ENCODE measurements around the gene SMIM9. TPM values are rescaled to one million over a fixed set of nuclear protein-coding genes. Genes with fewer than 3 reads are reported as not detected.

SMIM9 gene
- polyA plus RNA-seq, 3 donors = not detected

- H3K9ac ChIP-seq (ENCODE audit: insufficient read depth, low read length, poor library complexity, severe bottlenecking) = no peak overlapping the region
- H3K4me2 ChIP-seq (replicated peaks; ENCODE audit: extremely low read depth, low read length, poor library complexity, severe bottlenecking) = no peak overlapping the region
- intact Hi-C loops (cut with micrococcal nuclease) = loop anchor here (10.0 kb wide), 2 partner anchors 49 to 59 kb away; no protein-coding TSS in a partner anchor
- no peak for TF ChIP-seq CTCF (IDR thresholded peaks at IDR 0.05)
- no peak overlapping the region for H3K4me3 Mint-ChIP-seq
- peaks cover 0 to 6% (median 0%) of the 10 kb centered on the region in 3 donors for H3K27me3 Mint-ChIP-seq (ENCODE audit: low read depth in 3 of 3)
- H3K27ac Mint-ChIP-seq = no peak overlapping the region
- no peaks in the 10 kb centered on the region for H3K36me3 ChIP-seq (replicated peaks in 1 of 2; ENCODE audit: control insufficient read depth in 1 of 2, insufficient read depth in 2 of 2, low read length in 2 of 2)
- H3K4me3 ChIP-seq (replicated peaks in 1 of 3; ENCODE audit: low read depth in 2 of 3, low read length in 3 of 3) = no peak overlapping the region
- peaks cover 0 to 3% of the 10 kb centered on the region in 2 donors for H3K4me1 ChIP-seq (ENCODE audit: control insufficient read depth in 1 of 2, insufficient read depth in 2 of 2, low read length in 2 of 2)
- no peaks in the 10 kb centered on the region for H3K9me3 ChIP-seq (replicated peaks in 1 of 2; ENCODE audit: control insufficient read depth in 1 of 2, insufficient read depth in 1 of 2, low read length in 2 of 2)
- no peaks in the 10 kb centered on the region for H4K20me1 ChIP-seq (ENCODE audit: insufficient read depth, low read length)
- H3K27me3 ChIP-seq (ENCODE audit: control insufficient read depth in 2 of 2, insufficient read depth in 2 of 2, low read length in 2 of 2) = no peaks in the 10 kb centered on the region
- H3K27ac ChIP-seq (ENCODE audit: low read depth in 1 of 2, low read length in 2 of 2) = no peak overlapping the region
- H3K4me1 Mint-ChIP-seq = peaks cover 12% of the 10 kb centered on the region
- no peak for DNase-seq
- no CpG with 5 or more reads among the region's 3 CpGs for WGBS (ENCODE audit: insufficient coverage)
- no peaks in the 10 kb centered on the region for H3K36me3 Mint-ChIP-seq
- no peak overlapping the region for H2AFZ ChIP-seq (ENCODE audit: insufficient read depth, low read depth, low read length, poor library complexity, severe bottlenecking)
- H3K79me2 ChIP-seq (ENCODE audit: insufficient read depth, low read length) = no peaks in the 10 kb centered on the region
- H3K9me3 Mint-ChIP-seq = no peaks in the 10 kb centered on the region
These were observed 652 bp downstream of the SMIM9 start for GRCh38 chrX:154833746-154834274.

GRCh38 chrX:154829926-154830442 lies 4.5 kb downstream of the SMIM9 start:
- Histone ChIP-seq H3K4me2 (replicated peaks; ENCODE audit: extremely low read depth, low read length, poor library complexity, severe bottlenecking) (no peak overlapping the region), H2AFZ (ENCODE audit: insufficient read depth, low read depth, low read length, poor library complexity, severe bottlenecking) (no peak overlapping the region), H4K20me1 (ENCODE audit: insufficient read depth, low read length) (no peaks in the 10 kb centered on the region), H3K36me3 (replicated peaks in 1 of 2; ENCODE audit: control insufficient read depth in 1 of 2, insufficient read depth in 2 of 2, low read length in 2 of 2) (no peaks in the 10 kb centered on the region), H3K27me3 (ENCODE audit: control insufficient read depth in 2 of 2, insufficient read depth in 2 of 2, low read length in 2 of 2) (no peaks in the 10 kb centered on the region), H3K4me1 (ENCODE audit: control insufficient read depth in 1 of 2, insufficient read depth in 2 of 2, low read length in 2 of 2) (peaks cover 13 to 14% of the 10 kb centered on the region in 2 donors), H3K9ac (ENCODE audit: insufficient read depth, low read length, poor library complexity, severe bottlenecking) (no peak overlapping the region), H3K27ac (ENCODE audit: low read depth in 1 of 2, low read length in 2 of 2) (no peak overlapping the region), H3K79me2 (ENCODE audit: insufficient read depth, low read length) (no peaks in the 10 kb centered on the region), H3K9me3 (replicated peaks in 1 of 2; ENCODE audit: control insufficient read depth in 1 of 2, insufficient read depth in 1 of 2, low read length in 2 of 2) (no peaks in the 10 kb centered on the region), H3K4me3 (replicated peaks in 1 of 3; ENCODE audit: low read depth in 2 of 3, low read length in 3 of 3) (no peak overlapping the region)
- peak overlapping the region in 1 of 7 donors; percentile 18 for H3K27ac Mint-ChIP-seq
- no peak for TF ChIP-seq CTCF (IDR thresholded peaks at IDR 0.05)
- WGBS (ENCODE audit: insufficient coverage) = no CpG with 5 or more reads among the region's 1 CpG
- H3K4me1 Mint-ChIP-seq = peaks cover 20% of the 10 kb centered on the region
- H3K36me3 Mint-ChIP-seq = no peaks in the 10 kb centered on the region
- intact Hi-C loops (cut with micrococcal nuclease) = loop anchor here (10.0 kb wide), 2 partner anchors 45 to 55 kb away; no protein-coding TSS in a partner anchor
- DNase-seq = no peak
- peaks cover 0 to 2% (median 0%) of the 10 kb centered on the region in 7 donors for H3K9me3 Mint-ChIP-seq
- no peak overlapping the region for H3K4me3 Mint-ChIP-seq
- peaks cover 0 to 3% (median 0%) of the 10 kb centered on the region in 3 donors for H3K27me3 Mint-ChIP-seq (ENCODE audit: low read depth in 3 of 3)

All from CD14-positive monocyte (primary cell).